ENCODE measurements around the gene EML5.

The EML5 gene

DNA sequence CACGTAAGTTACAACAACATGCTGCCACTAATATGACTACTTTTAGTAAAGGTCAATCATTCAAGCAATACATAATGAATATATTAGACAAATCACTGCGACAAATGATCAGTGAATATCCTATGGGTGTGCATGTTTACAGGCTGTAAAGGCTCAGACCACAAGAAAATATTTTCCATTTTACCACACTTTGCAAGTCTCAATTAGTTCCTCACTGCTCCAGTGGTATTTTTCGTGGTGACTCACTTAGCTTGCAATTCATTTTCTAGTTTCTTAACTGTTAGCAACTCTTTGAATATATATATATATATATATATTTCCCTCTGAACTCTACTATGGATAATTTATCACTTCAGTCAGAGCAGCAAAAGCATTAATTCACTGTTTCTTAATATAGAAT, 96.9 kb downstream of the EML5 start:
- Histone ChIP-seq H3K27me3 (ENCODE audit: control insufficient read depth, insufficient read depth, low read length) (peaks cover under 1% of the 10 kb centered on the region), H3K9me3 (ENCODE audit: control insufficient read depth, low read length) (no peaks in the 10 kb centered on the region), H3K4me3 (ENCODE audit: low read length) (no peak overlapping the region), H3K4me1 (ENCODE audit: control insufficient read depth, insufficient read depth, low read length) (no peaks in the 10 kb centered on the region), H3K36me3 (ENCODE audit: control insufficient read depth, insufficient read depth, low read length) (no peaks in the 10 kb centered on the region), H3K9ac (ENCODE audit: low read length) (no peak overlapping the region)

DNA sequence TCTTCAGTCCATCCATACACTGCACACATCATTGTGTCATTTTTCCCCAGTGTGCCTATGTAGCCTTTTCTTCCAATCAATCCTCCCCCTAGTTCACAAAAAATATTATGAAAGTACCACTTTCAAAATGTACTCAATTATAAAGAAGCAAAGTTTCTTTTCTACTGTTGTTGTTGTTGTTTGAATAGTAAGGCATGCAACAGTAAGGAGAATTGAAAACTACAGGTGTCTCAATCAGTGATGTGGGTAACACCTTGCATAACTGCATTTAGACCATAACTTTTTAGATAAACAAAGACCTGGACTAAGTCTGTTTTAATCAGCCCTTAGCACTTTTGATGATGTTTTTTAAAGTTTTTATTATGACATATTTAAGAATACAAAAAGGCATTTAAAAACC, 104.4 kb downstream of the EML5 start:
- no peaks in the 10 kb centered on the region for H3K9me3 ChIP-seq (ENCODE audit: control insufficient read depth, low read length)
- H3K27me3 ChIP-seq (ENCODE audit: control insufficient read depth, insufficient read depth, low read length) = no peaks in the 10 kb centered on the region
- no peak overlapping the region for H3K9ac ChIP-seq (ENCODE audit: low read length)
- no peak overlapping the region for H3K4me3 ChIP-seq (ENCODE audit: low read length)
- no peaks in the 10 kb centered on the region for H3K4me1 ChIP-seq (ENCODE audit: control insufficient read depth, insufficient read depth, low read length)
- H3K36me3 ChIP-seq (ENCODE audit: control insufficient read depth, insufficient read depth, low read length) = no peaks in the 10 kb centered on the region

DNA sequence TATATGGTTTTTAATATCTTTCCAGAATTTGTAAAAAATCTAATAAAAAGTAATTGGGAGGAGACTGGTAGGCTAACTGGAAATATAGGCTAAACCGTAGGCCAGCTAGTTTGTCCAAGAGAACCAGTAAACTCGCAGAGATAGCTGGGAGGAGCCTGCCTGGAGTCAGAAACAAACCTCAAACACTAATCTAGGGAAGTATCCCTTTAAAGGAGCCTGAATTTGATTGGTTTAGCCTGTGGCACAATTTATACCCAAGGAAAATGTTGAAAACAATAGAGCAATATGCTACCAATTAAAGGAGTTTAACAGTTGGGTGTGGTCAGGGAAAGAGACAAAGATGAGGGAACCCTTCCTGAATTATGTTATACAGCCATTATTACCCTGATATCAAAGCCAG, 109.6 kb downstream of the EML5 start:
- no peaks in the 10 kb centered on the region for H3K27me3 ChIP-seq (ENCODE audit: control insufficient read depth, insufficient read depth, low read length)

DNA sequence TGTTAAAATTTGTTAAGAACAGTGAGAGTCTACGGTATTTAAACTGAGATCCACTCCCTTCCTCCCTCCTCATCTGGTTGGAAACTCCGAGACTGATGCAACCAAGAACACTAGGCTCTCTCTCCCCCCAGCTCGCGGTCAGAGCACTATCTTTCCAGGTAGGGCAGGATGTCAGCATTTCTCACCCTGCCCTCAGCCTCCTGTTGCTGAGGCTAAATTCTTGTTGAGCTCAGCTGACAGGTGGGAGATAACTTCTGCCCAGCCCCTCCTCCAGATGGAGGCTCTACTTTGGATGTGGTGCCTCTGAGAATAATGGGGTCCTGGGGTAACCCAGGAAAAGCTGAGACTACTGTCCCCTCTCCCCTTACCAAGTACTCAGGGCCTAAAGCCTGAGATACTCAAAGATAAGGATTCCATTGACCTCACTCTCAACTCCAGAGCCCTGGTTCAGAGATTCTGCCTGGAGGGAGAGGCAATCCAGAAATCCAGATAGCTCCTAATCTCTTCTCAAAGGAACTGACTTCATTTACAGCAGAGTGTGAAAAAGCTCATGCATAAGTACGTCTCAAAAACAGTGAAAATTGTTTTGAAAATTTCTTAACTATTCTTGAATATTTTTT, 110.1 kb downstream of the EML5 start:
- no peak overlapping the region for H3K9ac ChIP-seq (ENCODE audit: low read length)
- no peaks in the 10 kb centered on the region for H3K9me3 ChIP-seq (ENCODE audit: control insufficient read depth, low read length)
- no peaks in the 10 kb centered on the region for H3K36me3 ChIP-seq (ENCODE audit: control insufficient read depth, insufficient read depth, low read length)
- no peaks in the 10 kb centered on the region for H3K27me3 ChIP-seq (ENCODE audit: control insufficient read depth, insufficient read depth, low read length)
- no peaks in the 10 kb centered on the region for H3K4me1 ChIP-seq (ENCODE audit: control insufficient read depth, insufficient read depth, low read length)
- H3K4me3 ChIP-seq (ENCODE audit: low read length) = no peak overlapping the region

More for the DNA sequence above, 109.6 kb downstream of the EML5 start:
- H3K4me3 ChIP-seq (ENCODE audit: low read length) = no peak overlapping the region
- no peaks in the 10 kb centered on the region for H3K36me3 ChIP-seq (ENCODE audit: control insufficient read depth, insufficient read depth, low read length)
- H3K9ac ChIP-seq (ENCODE audit: low read length) = no peak overlapping the region
- H3K4me1 ChIP-seq (ENCODE audit: control insufficient read depth, insufficient read depth, low read length) = no peaks in the 10 kb centered on the region
- no peaks in the 10 kb centered on the region for H3K9me3 ChIP-seq (ENCODE audit: control insufficient read depth, low read length)

GRCh38 chr14:88681755-88682494, 110.8 kb downstream of the EML5 start:
- Histone ChIP-seq H3K4me3 (ENCODE audit: low read length) (no peak overlapping the region), H3K9me3 (ENCODE audit: control insufficient read depth, low read length) (no peaks in the 10 kb centered on the region), H3K27me3 (ENCODE audit: control insufficient read depth, insufficient read depth, low read length) (no peaks in the 10 kb centered on the region), H3K36me3 (ENCODE audit: control insufficient read depth, insufficient read depth, low read length) (no peaks in the 10 kb centered on the region), H3K4me1 (ENCODE audit: control insufficient read depth, insufficient read depth, low read length) (no peaks in the 10 kb centered on the region), H3K9ac (ENCODE audit: low read length) (no peak overlapping the region)

DNA sequence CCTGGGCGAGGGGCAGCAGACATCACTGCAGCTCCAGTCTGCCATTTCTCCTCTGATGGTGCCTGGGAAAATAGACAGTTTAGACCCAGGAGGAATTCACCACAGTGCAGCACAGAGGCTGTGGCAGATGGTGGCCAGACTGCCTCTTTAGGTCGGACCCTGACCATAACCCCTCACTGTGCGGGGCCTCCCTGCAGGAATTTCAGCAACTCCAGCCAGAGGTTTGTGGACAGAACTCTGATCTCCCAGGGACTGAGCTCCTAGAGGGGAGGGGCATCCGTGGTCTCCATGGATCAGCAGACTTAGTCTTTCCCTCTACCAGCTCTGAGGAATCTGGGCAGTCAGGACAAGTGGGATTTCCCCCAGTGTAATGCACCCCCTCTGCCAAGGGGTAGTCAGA, 123.4 kb downstream of the EML5 start:
- peaks cover 5% of the 10 kb centered on the region for H3K4me1 ChIP-seq (ENCODE audit: control insufficient read depth, insufficient read depth, low read length)
- H3K4me3 ChIP-seq (ENCODE audit: low read length) = no peak overlapping the region
- H3K27me3 ChIP-seq (ENCODE audit: control insufficient read depth, insufficient read depth, low read length) = no peaks in the 10 kb centered on the region
- H3K9ac ChIP-seq (ENCODE audit: low read length) = no peak overlapping the region
- H3K36me3 ChIP-seq (ENCODE audit: control insufficient read depth, insufficient read depth, low read length) = no peaks in the 10 kb centered on the region
- no peaks in the 10 kb centered on the region for H3K9me3 ChIP-seq (ENCODE audit: control insufficient read depth, low read length)

DNA sequence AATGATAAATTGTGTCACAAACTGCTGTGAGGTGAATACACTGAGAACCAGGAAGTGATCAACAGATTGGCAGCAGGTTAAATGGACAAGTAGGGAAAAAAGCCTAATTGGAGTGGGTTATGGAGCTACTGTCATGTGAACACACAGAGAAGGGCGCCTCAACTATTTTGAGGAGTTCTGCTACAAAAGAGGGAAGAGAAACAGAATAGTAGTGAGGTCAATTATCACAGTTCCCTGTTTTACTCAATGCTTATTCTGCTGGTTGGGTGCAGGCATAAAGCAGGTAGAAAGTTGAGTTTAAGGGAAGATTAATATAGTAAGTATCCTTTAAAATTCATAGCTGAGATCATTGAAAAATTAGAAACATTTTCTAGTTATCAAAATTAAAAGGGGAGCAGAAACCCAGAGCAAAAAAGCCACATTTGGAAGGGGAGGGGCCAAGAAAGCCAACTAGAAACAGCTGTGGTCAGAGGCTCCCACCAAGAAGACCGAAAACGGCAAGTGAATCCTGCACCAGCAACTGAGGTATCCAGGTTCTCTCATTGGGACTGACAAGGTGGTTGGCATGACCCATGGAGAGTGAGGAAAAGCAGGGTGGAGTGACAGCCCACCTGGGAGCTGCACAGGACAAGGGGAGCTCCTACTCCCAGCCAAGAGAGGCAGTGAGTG, 124.2 kb downstream of the EML5 start:
- Histone ChIP-seq H3K9ac (ENCODE audit: low read length) (no peak overlapping the region), H3K4me1 (ENCODE audit: control insufficient read depth, insufficient read depth, low read length) (peaks cover 5% of the 10 kb centered on the region), H3K27me3 (ENCODE audit: control insufficient read depth, insufficient read depth, low read length) (no peaks in the 10 kb centered on the region), H3K4me3 (ENCODE audit: low read length) (no peak overlapping the region), H3K36me3 (ENCODE audit: control insufficient read depth, insufficient read depth, low read length) (no peaks in the 10 kb centered on the region), H3K9me3 (ENCODE audit: control insufficient read depth, low read length) (no peaks in the 10 kb centered on the region)

- H3K4me3 ChIP-seq (ENCODE audit: low read length) = no peak overlapping the region
- peaks cover 5% of the 10 kb centered on the region for H3K4me1 ChIP-seq (ENCODE audit: control insufficient read depth, insufficient read depth, low read length)
- H3K9ac ChIP-seq (ENCODE audit: low read length) = no peak overlapping the region
- no peaks in the 10 kb centered on the region for H3K9me3 ChIP-seq (ENCODE audit: control insufficient read depth, low read length)
- no peaks in the 10 kb centered on the region for H3K36me3 ChIP-seq (ENCODE audit: control insufficient read depth, insufficient read depth, low read length)
- H3K27me3 ChIP-seq (ENCODE audit: control insufficient read depth, insufficient read depth, low read length) = no peaks in the 10 kb centered on the region
Measured at GRCh38 chr14:88667555-88668273, 125.0 kb downstream of the EML5 start.

DNA sequence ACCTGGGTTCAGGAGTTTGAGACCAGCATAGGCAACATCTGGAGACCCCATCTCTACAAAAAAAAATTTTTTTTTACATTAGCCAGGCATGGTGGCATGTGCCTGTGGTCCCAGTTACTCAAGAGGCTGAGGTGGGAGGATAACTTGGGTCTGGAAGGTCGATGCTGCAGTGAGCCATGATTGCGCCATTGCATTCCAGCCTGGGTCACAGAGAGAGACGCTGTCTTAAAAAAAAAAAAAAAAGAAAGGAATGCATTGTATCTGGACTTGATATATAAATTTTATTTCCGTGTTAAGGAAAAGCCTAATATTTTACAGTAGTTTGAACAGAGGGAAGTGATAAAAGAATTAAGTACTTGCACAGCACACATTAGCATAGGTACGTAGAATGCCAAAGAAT, 132.7 kb downstream of the EML5 start:
- H3K4me3 ChIP-seq (ENCODE audit: low read length) = no peak overlapping the region
- H3K27me3 ChIP-seq (ENCODE audit: control insufficient read depth, insufficient read depth, low read length) = no peaks in the 10 kb centered on the region

GRCh38 chr14:88639221-88639620, 153.5 kb downstream of the EML5 start:
- H3K4me1 ChIP-seq (ENCODE audit: control insufficient read depth, insufficient read depth, low read length) = no peaks in the 10 kb centered on the region
- no peaks in the 10 kb centered on the region for H3K9me3 ChIP-seq (ENCODE audit: control insufficient read depth, low read length)

More for the DNA sequence above, 132.7 kb downstream of the EML5 start:
- Histone ChIP-seq H3K9ac (ENCODE audit: low read length) (no peak overlapping the region), H3K4me1 (ENCODE audit: control insufficient read depth, insufficient read depth, low read length) (no peaks in the 10 kb centered on the region), H3K9me3 (ENCODE audit: control insufficient read depth, low read length) (no peaks in the 10 kb centered on the region), H3K36me3 (ENCODE audit: control insufficient read depth, insufficient read depth, low read length) (no peaks in the 10 kb centered on the region)

GRCh38 chr14:88632512-88632911, 160.2 kb downstream of the EML5 start:
- Histone ChIP-seq H3K4me1 (ENCODE audit: control insufficient read depth, insufficient read depth, low read length) (no peaks in the 10 kb centered on the region), H3K9ac (ENCODE audit: low read length) (no peak overlapping the region), H3K36me3 (ENCODE audit: control insufficient read depth, insufficient read depth, low read length) (no peaks in the 10 kb centered on the region), H3K9me3 (ENCODE audit: control insufficient read depth, low read length) (no peaks in the 10 kb centered on the region), H3K4me3 (ENCODE audit: low read length) (no peak overlapping the region), H3K27me3 (ENCODE audit: control insufficient read depth, insufficient read depth, low read length) (no peaks in the 10 kb centered on the region)

More at GRCh38 chr14:88639221-88639620, 153.5 kb downstream of the EML5 start:
- no peak overlapping the region for H3K4me3 ChIP-seq (ENCODE audit: low read length)
- no peaks in the 10 kb centered on the region for H3K36me3 ChIP-seq (ENCODE audit: control insufficient read depth, insufficient read depth, low read length)
- H3K27me3 ChIP-seq (ENCODE audit: control insufficient read depth, insufficient read depth, low read length) = no peaks in the 10 kb centered on the region
- H3K9ac ChIP-seq (ENCODE audit: low read length) = no peak overlapping the region

GRCh38 chr14:88631091-88631490, 161.7 kb downstream of the EML5 start:
- no peaks in the 10 kb centered on the region for H3K4me1 ChIP-seq (ENCODE audit: control insufficient read depth, insufficient read depth, low read length)
- H3K9ac ChIP-seq (ENCODE audit: low read length) = no peak overlapping the region
- no peaks in the 10 kb centered on the region for H3K9me3 ChIP-seq (ENCODE audit: control insufficient read depth, low read length)
- no peaks in the 10 kb centered on the region for H3K27me3 ChIP-seq (ENCODE audit: control insufficient read depth, insufficient read depth, low read length)
- no peak overlapping the region for H3K4me3 ChIP-seq (ENCODE audit: low read length)
- H3K36me3 ChIP-seq (ENCODE audit: control insufficient read depth, insufficient read depth, low read length) = no peaks in the 10 kb centered on the region

All from mucosa of stomach (tissue), 1 donor.